AG08395 (cell line): Measurements from ENCODE around the gene LOXL4.

ENCODE experiments used
- DNase-seq: peaks from one replicate; pipeline ENCODE4 v3.0.0; 2012; ENCODE audit warnings: mixed read lengths, low spot score

Gene LOXL4

DNA sequence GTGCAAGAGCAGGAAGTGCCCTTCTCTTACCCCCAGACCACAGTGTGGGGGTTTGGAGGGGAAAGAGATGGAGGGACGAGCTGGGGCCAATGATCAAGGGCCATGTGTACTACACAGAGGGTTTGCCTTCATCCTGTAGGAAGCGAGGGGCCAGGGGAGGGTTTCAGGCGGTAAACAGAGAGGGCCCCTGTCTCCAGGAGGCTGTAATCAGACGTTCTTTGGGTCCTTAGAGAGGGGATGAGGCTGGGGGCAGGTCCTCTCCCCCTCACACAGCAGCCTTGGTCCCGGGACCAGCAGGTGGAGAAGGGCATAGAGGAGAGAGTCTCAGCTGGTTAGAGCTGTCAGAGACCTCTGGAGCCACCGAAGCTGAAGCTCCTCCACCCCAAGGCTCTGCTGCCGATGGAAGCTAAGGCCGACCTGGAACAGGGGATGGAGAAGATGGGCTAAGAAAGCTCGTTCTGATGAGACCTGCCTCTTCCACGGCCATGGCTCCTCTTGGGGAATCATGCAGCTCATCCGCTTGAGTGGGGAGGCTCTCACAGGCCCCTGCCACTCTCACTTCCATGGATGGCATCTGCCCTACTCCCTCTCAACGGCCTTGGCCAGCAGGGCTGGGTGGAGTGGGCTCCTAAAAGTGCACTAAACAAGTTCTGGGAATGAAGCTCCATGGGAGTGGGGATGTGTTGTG, 3.5 kb downstream of the LOXL4 start:
- no peak for DNase-seq

DNA sequence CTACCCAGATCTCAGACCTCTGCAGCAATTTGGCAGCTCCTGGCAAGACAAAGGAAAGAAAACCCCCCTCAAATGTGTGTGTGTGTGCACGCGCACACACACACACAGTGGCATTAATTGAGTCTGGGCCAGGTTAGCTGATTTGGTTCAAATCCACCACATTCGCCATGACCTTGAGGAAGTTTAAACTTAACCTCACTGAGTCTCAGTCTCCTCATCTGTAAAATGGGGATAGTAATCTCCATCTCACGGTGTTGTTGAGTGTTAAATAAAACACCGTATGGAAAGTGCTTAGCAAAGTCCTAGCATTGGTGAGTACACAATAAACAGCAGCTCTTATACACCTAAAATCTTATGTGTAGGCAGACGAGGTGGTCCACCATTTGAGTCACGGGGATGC, 4.9 kb downstream of the LOXL4 start:
- no peak for DNase-seq

GRCh38 chr10:98262571-98262970, 5.4 kb downstream of the LOXL4 start:
- DNase-seq, result peak; percentile 52

DNA sequence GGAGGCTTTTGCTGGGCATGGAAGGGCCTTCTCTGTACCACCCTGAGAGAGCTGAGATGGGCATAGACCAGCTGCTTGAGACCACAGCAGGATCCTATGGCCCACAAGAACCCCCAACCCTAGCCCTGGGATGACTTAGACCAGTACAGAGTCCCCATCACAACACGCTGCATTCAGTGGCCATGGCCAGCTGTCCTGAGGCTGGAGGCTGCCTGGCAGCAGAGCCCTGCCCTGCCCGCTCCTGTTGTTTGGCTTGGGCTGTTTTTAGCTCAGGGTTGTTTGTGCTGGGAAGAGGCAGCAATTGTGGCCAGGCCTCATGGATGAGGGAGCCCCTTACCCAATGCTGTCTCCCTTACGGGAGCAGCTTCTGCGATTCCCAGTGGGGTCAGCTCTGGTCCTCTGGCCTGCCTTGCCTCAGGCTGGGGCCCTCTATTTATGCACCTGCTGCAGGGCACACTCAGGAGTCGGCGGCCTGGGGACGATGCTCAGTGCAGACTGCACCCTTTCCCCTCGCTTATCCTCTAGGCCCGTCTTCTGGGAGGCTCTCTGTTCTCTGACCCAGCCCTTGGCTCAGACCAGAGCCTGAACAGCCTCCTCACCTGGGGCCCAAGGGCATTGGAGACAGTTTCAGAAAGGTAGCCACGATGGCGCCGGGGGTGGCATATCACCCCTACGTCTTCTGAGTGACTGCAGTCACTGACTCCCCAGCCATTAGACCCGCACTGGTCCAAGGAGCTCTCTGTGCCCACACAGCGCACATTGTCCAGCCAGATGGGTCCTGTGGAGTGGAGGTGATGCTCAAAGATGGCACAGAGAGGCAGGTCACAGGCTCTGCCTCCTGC, 6.3 kb downstream of the LOXL4 start:
- DNase-seq, result no peak

DNA sequence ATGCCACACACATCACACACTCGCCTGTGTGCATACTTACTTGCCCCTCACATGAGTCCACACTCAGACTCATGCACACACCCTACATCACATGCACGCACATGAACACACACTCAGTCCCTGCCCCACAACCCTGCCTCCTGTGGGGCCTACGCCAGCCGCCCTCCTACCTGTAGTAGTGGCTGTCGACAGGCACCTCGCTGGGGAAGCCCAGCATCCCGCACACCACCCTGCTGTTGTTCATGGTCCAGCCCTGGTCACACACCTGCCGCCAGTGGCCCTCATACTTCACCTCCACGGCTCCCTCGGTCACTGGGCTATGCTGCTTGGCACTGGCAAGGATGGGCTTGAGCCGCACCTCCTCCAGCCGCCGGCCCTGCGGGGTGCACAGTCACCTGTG, 7.2 kb downstream of the LOXL4 start:
- DNase-seq, result no peak

DNA sequence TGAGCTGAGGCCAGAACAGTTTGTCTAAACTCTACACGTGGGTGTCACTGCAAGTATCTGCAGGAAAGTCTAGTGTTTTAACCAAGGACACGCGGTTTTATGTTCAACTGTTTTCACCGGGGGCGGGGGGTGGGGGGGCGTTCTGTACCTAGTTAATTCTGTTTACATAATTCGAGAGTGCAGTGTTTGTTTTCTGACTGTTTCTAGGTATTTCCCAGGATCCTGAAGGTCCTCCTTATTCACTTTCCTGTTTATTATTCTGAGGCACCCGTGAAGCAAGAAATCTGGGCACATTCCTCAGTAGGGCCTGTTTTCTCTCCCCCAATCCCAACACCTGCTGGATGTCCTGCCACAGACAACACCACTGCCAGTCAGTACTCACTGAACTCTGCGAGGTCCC, 7.6 kb downstream of the LOXL4 start:
- no peak for DNase-seq

DNA sequence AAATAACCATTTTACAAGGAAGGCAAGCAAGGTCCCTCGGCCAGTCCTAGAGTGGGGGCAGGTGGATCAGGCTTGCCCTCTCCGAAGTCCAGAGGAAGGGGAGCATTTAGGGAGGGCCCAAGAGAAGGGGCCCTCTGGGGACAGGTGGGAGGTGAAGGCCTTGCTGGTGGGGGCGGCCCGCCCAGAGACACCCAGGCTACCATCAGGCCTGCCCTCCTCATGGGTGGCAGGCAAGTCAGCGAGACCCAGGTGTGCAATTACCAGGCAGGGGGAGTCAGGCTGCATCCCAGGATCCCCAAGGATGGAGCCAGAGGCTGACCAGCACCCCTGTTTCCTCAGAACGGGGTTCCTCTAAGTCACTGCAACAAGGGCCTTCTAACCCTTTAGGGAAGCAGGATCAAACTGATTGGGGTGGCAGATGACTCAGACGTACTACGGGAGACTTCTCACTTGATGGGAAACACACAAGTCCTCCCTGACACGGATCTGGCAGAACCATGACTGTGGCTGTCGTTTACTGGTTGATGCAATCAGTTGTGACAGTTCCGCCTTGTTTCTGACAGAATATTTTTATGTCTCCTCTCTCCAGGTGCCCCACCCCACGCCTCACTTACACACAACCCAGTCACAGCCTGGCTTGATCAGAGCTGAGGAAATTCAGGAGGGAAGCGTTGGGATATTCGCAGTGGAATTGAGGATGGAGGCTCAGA, 8.2 kb downstream of the LOXL4 start:
- DNase-seq, result peak; percentile 42

DNA sequence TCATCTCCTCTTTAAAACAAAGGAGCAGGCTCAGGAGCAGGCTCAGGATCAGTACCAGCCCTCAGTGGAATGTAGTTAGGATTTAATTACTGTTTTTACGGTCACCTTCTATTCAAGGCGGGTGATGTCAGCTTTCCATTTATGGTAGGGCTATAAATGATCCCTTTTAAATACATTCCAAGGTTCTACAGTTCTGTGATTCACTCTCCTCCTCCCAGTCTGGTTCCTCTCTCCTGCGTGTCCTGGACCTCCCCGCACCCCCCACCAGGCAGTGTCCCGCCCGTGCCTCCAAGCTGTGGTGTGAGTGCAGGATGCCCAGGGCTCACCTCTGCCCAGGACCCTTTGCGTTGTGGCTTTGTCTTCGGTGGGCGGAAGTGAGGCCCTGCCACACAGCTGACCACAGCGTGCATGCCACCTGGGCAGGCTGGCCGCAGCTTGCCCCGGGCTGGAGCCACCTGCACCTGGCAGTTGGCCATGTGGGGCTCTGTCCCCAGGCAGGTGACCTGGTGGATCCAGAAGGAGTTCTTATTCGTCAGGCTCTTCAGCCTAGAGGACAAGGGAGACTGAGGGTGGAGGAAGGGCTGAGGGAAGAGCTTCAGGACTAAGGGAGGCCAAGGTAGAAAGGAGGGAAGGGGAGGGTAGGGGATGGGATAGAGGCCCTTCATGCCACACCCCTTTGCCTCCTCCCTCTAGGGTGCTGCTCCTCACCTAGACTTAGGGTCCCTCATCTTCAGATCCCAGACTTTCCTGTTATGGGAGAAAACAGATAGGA, 9.1 kb downstream of the LOXL4 start:
- DNase-seq, result no peak

DNA sequence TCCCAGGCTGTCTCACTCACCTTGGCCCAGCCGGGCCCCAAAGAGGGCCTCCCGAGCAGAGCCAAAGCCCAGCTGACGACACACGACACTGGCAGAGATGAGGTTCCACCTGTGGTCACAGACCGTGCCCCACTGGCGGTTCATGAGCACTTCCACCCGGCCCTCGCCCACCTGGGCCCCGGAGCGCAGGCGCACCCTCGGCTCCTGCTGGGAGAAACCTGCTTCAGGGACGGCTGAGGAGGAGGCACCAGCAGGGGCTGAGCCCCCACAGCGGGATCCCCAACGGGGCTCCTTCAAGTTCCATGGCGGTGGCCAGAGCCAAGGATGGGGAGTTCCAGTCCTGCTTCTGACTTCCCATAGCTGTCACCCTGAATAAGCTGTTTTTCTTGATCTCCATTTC, 10.0 kb downstream of the LOXL4 start:
- DNase-seq, result no peak

DNA sequence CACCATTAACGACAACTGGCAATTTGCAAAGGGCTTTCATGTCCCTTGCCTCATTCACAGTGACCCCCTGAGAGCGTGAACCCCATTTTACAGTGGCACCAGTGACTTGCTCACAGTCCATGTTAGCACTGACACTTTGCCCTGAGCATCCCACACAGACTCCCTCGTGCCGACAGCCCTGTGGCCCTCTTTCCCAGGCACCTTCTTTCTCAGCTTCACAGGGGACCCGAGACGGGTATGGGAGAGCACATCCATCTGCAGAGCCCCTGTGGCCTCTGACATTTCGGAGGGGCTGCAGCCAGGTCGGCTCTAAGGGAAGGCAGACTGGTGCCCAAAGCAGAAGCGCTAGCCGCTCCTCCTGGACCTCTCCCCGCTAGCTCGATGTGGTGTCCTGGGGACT, 10.8 kb downstream of the LOXL4 start:
- DNase-seq, result no peak

DNA sequence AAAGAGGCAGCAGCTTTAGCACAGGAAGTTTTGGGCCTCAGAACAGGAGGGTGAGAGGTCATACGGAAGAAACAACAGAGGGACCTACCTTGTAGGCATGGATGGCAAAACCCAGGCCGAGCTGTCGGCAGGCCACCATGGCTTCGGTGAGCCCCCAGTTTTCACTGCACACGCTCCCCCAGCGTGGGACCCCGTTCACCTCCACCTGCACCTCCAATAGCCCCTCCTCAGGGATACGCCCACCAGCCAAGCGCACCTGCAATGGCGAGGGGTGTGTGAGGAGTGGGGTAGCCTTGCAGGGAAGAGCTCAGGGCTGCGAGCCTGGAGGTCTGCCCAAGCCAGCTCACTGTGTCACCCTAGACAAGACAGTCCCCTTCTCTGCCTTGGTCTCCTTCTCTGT, 11.3 kb downstream of the LOXL4 start:
- no peak for DNase-seq

- DNase-seq, result no peak
These were observed 12.7 kb downstream of the LOXL4 start for GRCh38 chr10:98255146-98255877.

DNA sequence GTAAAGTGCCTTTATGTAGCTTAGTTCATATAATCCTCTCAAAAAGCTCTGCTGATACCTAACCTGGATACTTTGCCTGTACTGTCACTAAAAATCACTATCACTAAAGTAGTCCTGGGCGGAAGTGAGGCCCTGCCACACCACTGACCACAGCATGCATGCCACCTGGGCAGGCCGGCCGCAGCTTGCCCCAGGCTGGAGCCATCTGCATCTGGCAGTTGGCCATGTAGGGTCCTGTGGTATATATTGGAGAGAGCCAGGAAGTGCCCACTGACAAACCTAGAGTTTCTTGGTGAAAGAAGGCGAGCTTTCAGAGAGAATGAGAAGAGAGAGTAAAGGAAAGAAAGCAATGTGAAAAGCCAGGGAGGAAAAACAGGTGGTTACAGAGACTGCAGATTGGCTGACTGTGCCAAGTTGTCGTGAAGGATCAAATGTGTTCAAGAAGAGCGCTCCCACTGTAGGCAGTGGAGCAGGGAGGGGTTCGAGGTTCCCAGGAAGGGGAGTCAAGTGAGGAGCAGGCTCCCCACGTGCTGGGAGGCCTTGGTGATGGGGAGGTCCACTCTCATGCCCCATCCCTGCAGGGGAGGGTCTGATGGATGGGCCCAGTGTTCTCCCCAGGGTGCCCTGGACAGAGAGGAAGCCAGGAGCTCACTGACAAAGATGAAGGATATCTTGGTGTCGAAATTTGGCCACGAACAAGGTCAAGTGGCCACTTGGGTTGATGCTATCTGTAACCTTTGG, 13.6 kb downstream of the LOXL4 start:
- DNase-seq, result no peak

GRCh38 chr10:98253499-98253898, 14.5 kb downstream of the LOXL4 start:
- no peak for DNase-seq

- DNase-seq, result no peak
These were observed 15.5 kb downstream of the LOXL4 start for GRCh38 chr10:98252464-98252863.

GRCh38 chr10:98251399-98251798, 16.6 kb downstream of the LOXL4 start:
- DNase-seq, result no peak

DNA sequence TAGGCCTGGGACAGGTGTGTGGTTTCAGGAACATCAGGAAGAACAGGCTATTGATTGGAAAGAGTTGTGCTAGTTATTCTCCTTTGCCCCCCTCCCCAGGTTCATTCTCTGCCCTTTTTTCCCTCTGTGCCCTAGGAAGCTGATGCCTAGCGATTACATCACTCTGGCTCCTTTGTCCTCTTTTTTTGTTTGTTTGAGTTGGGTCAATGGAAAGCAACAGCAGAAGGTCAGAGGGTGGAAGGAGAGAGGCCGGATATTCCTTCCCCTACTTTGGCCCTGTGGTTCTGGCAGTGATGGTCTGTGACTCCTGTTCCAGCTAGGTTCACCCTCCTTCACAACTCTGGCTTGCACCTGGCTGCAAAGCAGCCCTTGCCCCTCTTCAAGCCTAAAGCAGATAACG, 18.9 kb downstream of the LOXL4 start:
- DNase-seq, result no peak

- no peak for DNase-seq
These were observed 20.0 kb downstream of the LOXL4 start for GRCh38 chr10:98248018-98248417.

DNA sequence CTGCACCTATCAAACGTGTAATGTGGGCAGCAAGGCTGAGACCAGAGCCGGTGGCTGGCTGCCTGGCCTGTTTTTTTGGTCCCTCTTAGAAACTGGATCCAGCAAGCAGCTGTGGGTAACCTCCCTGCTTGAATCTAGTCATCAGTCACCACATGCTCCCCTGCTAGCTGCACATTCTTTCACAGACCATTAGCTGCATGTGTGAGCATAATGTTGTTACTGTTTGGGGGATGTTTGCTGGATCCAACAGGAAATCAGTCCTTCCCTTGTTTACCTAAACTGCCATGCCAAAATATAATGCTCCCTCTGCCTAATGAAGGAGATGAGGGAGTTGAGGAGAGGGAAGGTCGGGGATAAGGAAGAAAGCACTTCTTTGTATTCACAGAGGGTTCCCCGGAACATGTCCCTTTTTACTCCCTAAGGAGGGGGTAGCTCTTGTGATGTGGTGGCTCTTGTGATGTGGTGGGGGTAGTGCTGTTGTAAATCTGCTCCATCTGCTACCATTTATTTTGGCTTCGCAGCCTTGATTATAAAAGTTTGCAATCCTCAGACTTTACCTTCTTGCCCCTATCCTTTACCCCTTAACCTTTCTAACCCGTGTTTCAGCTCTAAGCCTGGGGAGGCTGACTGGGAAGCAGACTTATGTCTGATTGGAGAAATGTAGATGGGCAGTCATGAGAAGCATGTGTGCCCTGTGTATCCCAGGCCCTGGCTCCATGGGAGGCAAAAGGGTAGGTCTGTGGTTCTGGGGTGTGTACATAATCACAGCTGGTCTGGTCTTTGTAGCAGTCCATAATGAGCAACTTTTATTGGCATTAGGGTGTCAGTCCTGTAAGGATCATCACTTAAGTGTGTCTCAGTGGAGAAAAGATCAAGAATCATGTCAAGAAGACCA, 20.8 kb downstream of the LOXL4 start:
- peak; percentile 74 for DNase-seq

DNA sequence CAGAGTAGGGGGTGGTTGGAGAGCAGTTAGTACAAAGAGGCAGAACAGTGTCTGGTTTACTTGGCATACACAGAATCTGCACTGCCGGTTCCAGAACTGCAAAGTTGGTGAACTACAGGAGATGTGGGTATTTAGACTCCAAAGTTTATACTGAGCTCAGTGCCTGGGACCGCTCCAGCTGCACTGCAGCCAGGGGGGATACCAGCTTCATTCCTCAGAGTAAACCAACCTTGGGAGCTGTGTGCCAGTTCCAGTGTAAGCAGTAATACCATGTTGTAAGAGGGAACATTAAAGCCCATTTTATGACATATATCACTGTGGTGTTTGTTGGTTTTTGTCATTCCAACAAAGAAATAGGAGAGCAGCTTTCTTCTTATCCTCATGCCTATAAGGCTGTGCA, 23.4 kb downstream of the LOXL4 start:
- no peak for DNase-seq
